ENCODE data around the gene DAGLA.

DNA sequence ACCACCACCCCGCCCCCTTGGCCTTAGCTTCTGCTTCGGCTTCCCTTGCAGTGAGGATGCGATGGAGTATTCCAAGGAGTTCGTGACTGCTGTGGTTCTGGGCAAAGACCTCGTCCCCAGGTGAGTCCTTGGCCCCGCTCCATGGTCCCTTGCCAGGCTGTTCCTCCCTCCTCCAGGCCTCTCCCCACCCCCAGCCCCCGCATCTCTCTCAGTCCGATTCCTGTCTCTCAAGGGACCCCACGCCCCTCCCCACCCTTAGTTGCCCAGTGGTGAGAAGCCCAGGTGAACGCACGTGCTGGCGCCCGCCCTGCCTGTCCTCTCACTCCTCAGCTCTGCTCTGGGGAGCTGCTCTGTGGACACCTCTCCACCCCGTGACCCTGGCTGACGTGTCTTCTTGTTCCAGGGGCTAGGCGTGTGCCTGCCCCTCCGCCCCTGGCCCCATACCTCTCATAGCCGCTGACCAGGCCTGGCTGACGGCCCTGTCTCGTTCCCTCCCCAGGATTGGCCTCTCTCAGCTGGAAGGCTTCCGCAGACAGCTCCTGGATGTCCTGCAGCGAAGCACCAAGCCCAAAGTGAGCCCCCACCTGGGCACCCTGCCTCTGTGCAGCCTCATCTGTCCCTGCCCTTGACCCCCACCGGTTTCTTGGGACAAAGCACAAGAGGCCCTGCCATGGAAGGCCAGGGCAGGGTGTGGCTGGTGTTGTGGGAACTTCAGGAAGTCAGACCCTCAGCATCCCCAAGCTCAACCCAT lies 57.6 kb downstream of the DAGLA start:
- TF ChIP-seq, protein P1, sequence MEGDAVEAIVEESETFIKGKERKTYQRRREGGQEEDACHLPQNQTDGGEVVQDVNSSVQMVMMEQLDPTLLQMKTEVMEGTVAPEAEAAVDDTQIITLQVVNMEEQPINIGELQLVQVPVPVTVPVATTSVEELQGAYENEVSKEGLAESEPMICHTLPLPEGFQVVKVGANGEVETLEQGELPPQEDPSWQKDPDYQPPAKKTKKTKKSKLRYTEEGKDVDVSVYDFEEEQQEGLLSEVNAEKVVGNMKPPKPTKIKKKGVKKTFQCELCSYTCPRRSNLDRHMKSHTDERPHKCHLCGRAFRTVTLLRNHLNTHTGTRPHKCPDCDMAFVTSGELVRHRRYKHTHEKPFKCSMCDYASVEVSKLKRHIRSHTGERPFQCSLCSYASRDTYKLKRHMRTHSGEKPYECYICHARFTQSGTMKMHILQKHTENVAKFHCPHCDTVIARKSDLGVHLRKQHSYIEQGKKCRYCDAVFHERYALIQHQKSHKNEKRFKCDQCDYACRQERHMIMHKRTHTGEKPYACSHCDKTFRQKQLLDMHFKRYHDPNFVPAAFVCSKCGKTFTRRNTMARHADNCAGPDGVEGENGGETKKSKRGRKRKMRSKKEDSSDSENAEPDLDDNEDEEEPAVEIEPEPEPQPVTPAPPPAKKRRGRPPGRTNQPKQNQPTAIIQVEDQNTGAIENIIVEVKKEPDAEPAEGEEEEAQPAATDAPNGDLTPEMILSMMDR (conservative IDR thresholded peaks at IDR 0.05), result no peak; the same call in 1 of the 2 replicates
- no peak for TF ChIP-seq ZFX (IDR thresholded peaks at IDR 0.05)
